ENCODE measurements around the gene ABCC3.

DNA sequence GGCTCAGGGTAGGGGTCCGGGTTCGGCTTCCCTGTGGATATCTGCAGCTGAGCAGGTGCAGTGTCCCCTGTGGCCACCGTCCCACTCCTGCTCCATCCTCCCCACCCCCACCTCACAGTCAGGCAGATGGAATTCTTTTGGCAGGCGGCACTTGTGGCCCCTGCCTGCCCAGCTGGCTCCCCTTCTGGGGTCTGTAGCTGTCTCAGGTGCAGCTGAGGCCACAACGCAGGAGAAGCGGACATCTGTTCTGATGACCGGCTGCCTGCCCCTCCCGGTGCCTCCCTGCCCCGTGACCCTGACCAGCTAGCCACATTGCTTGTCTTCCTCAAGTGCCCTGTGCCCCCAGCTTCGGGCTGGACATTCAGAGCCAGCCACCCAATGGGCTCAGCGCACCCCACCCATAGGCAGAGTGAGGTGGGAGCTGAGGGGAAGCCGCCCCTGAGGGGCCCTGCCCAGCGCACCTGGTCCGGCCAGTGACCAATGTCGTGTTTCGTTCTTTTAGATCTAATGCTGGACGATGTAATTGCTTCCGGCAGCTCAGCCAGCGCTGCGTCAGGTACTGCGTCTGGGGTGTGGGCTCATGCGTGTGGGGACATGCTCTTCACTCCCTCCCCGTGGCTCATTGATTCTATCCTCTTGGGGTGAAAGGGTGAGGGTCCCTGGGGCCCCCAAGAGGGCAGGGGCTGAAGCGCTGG, 25.2 kb upstream of the ABCC3 start:
- TF ChIP-seq, protein P1, sequence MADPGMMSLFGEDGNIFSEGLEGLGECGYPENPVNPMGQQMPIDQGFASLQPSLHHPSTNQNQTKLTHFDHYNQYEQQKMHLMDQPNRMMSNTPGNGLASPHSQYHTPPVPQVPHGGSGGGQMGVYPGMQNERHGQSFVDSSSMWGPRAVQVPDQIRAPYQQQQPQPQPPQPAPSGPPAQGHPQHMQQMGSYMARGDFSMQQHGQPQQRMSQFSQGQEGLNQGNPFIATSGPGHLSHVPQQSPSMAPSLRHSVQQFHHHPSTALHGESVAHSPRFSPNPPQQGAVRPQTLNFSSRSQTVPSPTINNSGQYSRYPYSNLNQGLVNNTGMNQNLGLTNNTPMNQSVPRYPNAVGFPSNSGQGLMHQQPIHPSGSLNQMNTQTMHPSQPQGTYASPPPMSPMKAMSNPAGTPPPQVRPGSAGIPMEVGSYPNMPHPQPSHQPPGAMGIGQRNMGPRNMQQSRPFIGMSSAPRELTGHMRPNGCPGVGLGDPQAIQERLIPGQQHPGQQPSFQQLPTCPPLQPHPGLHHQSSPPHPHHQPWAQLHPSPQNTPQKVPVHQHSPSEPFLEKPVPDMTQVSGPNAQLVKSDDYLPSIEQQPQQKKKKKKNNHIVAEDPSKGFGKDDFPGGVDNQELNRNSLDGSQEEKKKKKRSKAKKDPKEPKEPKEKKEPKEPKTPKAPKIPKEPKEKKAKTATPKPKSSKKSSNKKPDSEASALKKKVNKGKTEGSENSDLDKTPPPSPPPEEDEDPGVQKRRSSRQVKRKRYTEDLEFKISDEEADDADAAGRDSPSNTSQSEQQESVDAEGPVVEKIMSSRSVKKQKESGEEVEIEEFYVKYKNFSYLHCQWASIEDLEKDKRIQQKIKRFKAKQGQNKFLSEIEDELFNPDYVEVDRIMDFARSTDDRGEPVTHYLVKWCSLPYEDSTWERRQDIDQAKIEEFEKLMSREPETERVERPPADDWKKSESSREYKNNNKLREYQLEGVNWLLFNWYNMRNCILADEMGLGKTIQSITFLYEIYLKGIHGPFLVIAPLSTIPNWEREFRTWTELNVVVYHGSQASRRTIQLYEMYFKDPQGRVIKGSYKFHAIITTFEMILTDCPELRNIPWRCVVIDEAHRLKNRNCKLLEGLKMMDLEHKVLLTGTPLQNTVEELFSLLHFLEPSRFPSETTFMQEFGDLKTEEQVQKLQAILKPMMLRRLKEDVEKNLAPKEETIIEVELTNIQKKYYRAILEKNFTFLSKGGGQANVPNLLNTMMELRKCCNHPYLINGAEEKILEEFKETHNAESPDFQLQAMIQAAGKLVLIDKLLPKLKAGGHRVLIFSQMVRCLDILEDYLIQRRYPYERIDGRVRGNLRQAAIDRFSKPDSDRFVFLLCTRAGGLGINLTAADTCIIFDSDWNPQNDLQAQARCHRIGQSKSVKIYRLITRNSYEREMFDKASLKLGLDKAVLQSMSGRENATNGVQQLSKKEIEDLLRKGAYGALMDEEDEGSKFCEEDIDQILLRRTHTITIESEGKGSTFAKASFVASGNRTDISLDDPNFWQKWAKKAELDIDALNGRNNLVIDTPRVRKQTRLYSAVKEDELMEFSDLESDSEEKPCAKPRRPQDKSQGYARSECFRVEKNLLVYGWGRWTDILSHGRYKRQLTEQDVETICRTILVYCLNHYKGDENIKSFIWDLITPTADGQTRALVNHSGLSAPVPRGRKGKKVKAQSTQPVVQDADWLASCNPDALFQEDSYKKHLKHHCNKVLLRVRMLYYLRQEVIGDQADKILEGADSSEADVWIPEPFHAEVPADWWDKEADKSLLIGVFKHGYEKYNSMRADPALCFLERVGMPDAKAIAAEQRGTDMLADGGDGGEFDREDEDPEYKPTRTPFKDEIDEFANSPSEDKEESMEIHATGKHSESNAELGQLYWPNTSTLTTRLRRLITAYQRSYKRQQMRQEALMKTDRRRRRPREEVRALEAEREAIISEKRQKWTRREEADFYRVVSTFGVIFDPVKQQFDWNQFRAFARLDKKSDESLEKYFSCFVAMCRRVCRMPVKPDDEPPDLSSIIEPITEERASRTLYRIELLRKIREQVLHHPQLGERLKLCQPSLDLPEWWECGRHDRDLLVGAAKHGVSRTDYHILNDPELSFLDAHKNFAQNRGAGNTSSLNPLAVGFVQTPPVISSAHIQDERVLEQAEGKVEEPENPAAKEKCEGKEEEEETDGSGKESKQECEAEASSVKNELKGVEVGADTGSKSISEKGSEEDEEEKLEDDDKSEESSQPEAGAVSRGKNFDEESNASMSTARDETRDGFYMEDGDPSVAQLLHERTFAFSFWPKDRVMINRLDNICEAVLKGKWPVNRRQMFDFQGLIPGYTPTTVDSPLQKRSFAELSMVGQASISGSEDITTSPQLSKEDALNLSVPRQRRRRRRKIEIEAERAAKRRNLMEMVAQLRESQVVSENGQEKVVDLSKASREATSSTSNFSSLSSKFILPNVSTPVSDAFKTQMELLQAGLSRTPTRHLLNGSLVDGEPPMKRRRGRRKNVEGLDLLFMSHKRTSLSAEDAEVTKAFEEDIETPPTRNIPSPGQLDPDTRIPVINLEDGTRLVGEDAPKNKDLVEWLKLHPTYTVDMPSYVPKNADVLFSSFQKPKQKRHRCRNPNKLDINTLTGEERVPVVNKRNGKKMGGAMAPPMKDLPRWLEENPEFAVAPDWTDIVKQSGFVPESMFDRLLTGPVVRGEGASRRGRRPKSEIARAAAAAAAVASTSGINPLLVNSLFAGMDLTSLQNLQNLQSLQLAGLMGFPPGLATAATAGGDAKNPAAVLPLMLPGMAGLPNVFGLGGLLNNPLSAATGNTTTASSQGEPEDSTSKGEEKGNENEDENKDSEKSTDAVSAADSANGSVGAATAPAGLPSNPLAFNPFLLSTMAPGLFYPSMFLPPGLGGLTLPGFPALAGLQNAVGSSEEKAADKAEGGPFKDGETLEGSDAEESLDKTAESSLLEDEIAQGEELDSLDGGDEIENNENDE (IDR thresholded peaks at IDR 0.05; ENCODE audit: low read depth, low read length), result no peak
- no peak for TF ChIP-seq POLR2A (conservative IDR thresholded peaks at IDR 0.05)
